ENCODE results near the gene DDAH1. TPM values are rescaled to one million over a fixed set of nuclear protein-coding genes. Genes with fewer than 3 reads are reported as not detected.

Gene DDAH1
- total RNA-seq, 2 experiments from 2014 or later, result not detected

GRCh38 chr1:85375493-85375892 lies 89.5 kb downstream of the DDAH1 start:
- Mint-ChIP-seq H3K4me1 (ENCODE audit: low read depth) (no peaks in the 10 kb centered on the region), H3K27me3 (peaks cover 15% of the 10 kb centered on the region), H3K27ac (no peak overlapping the region), H3K36me3 (ENCODE audit: low read depth) (no peaks in the 10 kb centered on the region), H3K4me3 (no peak overlapping the region), H3K9me3 (no peaks in the 10 kb centered on the region)
- H3K4me1 ChIP-seq (ENCODE audit: insufficient read depth, low read length), result no peaks in the 10 kb centered on the region
- ATAC-seq (ENCODE audit: poor library complexity) (no peak), DNase-seq (no peak)
- H3K27ac ChIP-seq (ENCODE audit: low read depth in 1 of 2, low read length in 2 of 2), result no peak overlapping the region
- CTCF ChIA-PET, result no interaction called here
- H3K4me3 ChIP-seq (ENCODE audit: low read length), result no peak overlapping the region
- H3K36me3 ChIP-seq (ENCODE audit: insufficient read depth, low read length), result no peaks in the 10 kb centered on the region
- POLR2A ChIA-PET, result no interaction called here
- intact Hi-C loops (cut with DNase I, micrococcal nuclease), result no loop called here
- H3K27me3 ChIP-seq (ENCODE audit: control insufficient read depth in 1 of 2, insufficient read depth in 2 of 2, low read length in 2 of 2), result peaks cover 0 to 2% of the 10 kb centered on the region in 2 experiments
- TF ChIP-seq, protein P1, sequence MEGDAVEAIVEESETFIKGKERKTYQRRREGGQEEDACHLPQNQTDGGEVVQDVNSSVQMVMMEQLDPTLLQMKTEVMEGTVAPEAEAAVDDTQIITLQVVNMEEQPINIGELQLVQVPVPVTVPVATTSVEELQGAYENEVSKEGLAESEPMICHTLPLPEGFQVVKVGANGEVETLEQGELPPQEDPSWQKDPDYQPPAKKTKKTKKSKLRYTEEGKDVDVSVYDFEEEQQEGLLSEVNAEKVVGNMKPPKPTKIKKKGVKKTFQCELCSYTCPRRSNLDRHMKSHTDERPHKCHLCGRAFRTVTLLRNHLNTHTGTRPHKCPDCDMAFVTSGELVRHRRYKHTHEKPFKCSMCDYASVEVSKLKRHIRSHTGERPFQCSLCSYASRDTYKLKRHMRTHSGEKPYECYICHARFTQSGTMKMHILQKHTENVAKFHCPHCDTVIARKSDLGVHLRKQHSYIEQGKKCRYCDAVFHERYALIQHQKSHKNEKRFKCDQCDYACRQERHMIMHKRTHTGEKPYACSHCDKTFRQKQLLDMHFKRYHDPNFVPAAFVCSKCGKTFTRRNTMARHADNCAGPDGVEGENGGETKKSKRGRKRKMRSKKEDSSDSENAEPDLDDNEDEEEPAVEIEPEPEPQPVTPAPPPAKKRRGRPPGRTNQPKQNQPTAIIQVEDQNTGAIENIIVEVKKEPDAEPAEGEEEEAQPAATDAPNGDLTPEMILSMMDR (IDR thresholded peaks at IDR 0.05), result no peak
- no peaks in the 10 kb centered on the region for H3K9me3 ChIP-seq (ENCODE audit: control insufficient read depth in 1 of 2, insufficient read depth in 1 of 2, low read length in 2 of 2)

DNA sequence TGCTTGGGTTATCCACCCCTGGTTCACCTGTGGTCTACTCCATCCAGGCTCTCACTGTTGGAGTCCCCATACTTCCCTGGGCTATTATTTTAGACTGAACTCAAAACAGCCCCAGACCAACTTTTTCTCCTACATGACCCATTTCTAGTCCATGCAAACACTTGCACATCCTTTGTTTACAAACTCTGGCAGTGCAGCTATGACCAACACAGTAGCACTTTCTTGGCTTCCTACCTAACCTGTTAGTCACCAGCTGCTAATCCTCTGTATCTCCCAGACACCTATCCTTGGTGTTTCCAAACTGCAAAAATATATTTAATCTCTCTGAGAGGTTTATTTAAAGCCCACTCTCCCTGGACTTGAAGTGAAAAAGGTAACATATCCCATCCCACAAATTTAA lies 90.8 kb downstream of the DDAH1 start:
- Mint-ChIP-seq H3K9me3 (no peaks in the 10 kb centered on the region), H3K4me3 (no peak overlapping the region), H3K27me3 (peaks cover 15% of the 10 kb centered on the region), H3K4me1 (ENCODE audit: low read depth) (no peaks in the 10 kb centered on the region), H3K36me3 (ENCODE audit: low read depth) (no peaks in the 10 kb centered on the region), H3K27ac (no peak overlapping the region)
- Histone ChIP-seq H3K4me3 (ENCODE audit: low read length) (no peak overlapping the region), H3K9me3 (ENCODE audit: control insufficient read depth in 1 of 2, insufficient read depth in 1 of 2, low read length in 2 of 2) (no peaks in the 10 kb centered on the region), H3K4me1 (ENCODE audit: insufficient read depth, low read length) (no peaks in the 10 kb centered on the region), H3K36me3 (ENCODE audit: insufficient read depth, low read length) (no peaks in the 10 kb centered on the region), H3K27me3 (ENCODE audit: control insufficient read depth in 1 of 2, insufficient read depth in 2 of 2, low read length in 2 of 2) (peaks cover 0 to 2% of the 10 kb centered on the region in 2 experiments), H3K27ac (ENCODE audit: low read depth in 1 of 2, low read length in 2 of 2) (no peak overlapping the region)
- intact Hi-C loops (cut with DNase I, micrococcal nuclease), result no loop called here
- POLR2A ChIA-PET, result no interaction called here
- no peak for ATAC-seq (ENCODE audit: poor library complexity)
- no peak for DNase-seq
- TF ChIP-seq, protein P1 (IDR thresholded peaks at IDR 0.05), result no peak
- CTCF ChIA-PET, result no interaction called here

DNA sequence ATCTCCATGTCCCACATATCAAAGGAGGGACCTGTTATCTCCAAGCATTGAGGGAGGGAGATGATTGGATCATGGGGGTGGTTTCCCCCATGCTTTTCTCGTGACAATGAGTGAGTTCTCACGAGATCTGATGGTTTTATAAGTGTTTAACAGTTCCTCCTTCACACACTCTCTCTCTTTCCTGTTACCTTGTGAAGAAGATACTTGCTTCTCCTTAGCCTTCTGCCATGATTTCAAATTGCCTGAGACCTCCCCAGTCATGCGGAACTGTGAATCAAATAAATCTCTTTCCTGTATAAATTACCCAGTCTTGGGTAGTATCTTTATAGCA lies 91.6 kb downstream of the DDAH1 start:
- ATAC-seq (ENCODE audit: poor library complexity), result no peak
- no peaks in the 10 kb centered on the region for H3K36me3 Mint-ChIP-seq (ENCODE audit: low read depth)

More for the DNA sequence above, 91.6 kb downstream of the DDAH1 start:
- no peaks in the 10 kb centered on the region for H3K9me3 ChIP-seq (ENCODE audit: control insufficient read depth in 1 of 2, insufficient read depth in 1 of 2, low read length in 2 of 2)
- Mint-ChIP-seq H3K9me3 (no peaks in the 10 kb centered on the region), H3K4me1 (ENCODE audit: low read depth) (no peaks in the 10 kb centered on the region), H3K4me3 (no peak overlapping the region), H3K27ac (no peak overlapping the region), H3K27me3 (peaks cover 15% of the 10 kb centered on the region)
- H3K4me3 ChIP-seq (ENCODE audit: low read length), result no peak overlapping the region
- CTCF ChIA-PET, result no interaction called here
- no peak for DNase-seq
- no peaks in the 10 kb centered on the region for H3K4me1 ChIP-seq (ENCODE audit: insufficient read depth, low read length)
- intact Hi-C loops (cut with DNase I, micrococcal nuclease), result no loop called here
- H3K27ac ChIP-seq (ENCODE audit: low read depth in 1 of 2, low read length in 2 of 2), result no peak overlapping the region
- TF ChIP-seq, protein P1 (IDR thresholded peaks at IDR 0.05), result no peak
- POLR2A ChIA-PET, result no interaction called here
- H3K27me3 ChIP-seq (ENCODE audit: control insufficient read depth in 1 of 2, insufficient read depth in 2 of 2, low read length in 2 of 2), result peaks cover 0 to 2% of the 10 kb centered on the region in 2 experiments
- H3K36me3 ChIP-seq (ENCODE audit: insufficient read depth, low read length), result no peaks in the 10 kb centered on the region
